ENCODE results near the gene OR4D2.
"Not testable (repeated sequence)": the region's sequence is repeated elsewhere in the genome, so short reads cannot be mapped to it uniquely, and the experiment has no call there.

OR4D2 gene

GRCh38 chr17:58166682-58167081, at the start of gene OR4D2:
TSS of gene OR4D2 (plus strand) at chr17:58166982. CDS start at chr17:58169656, 2,674 bp downstream.
- DNase-seq = no peak

GRCh38 chr17:58117382-58117781, 49.4 kb upstream of the OR4D2 start:
- DNase-seq = no peak

- DNase-seq = no peak
These were observed 47.3 kb upstream of the OR4D2 start for GRCh38 chr17:58119491-58119890.

GRCh38 chr17:58120195-58120822, 46.5 kb upstream of the OR4D2 start:
- no peak for DNase-seq

GRCh38 chr17:58121925-58122324, 44.9 kb upstream of the OR4D2 start:
- peak; percentile 66 for DNase-seq

GRCh38 chr17:58127846-58128245, 38.9 kb upstream of the OR4D2 start:
- DNase-seq = no peak

GRCh38 chr17:58132697-58133096, 34.1 kb upstream of the OR4D2 start:
- not testable (repeated sequence) for DNase-seq

GRCh38 chr17:58136669-58137279, 30.0 kb upstream of the OR4D2 start:
- no peak for DNase-seq

GRCh38 chr17:58141505-58141904, 25.3 kb upstream of the OR4D2 start:
- no peak for DNase-seq

GRCh38 chr17:58143335-58143734, 23.4 kb upstream of the OR4D2 start:
- not testable (repeated sequence) for DNase-seq

GRCh38 chr17:58144801-58145200, 22.0 kb upstream of the OR4D2 start:
- DNase-seq = no peak

GRCh38 chr17:58147930-58148434, 18.8 kb upstream of the OR4D2 start, which contains the start of gene OR4D1:
TSS of gene OR4D1 (plus strand) at chr17:58148384. CDS start at chr17:58155154, 6,770 bp downstream.
- no peak for DNase-seq

- DNase-seq = no peak
These were observed 18.2 kb upstream of the OR4D2 start for GRCh38 chr17:58148609-58149008.

GRCh38 chr17:58150394-58150793, 16.4 kb upstream of the OR4D2 start:
- DNase-seq = no peak

- DNase-seq = peak; percentile 78
These were observed 13.7 kb upstream of the OR4D2 start for GRCh38 chr17:58153046-58153445.

GRCh38 chr17:58153671-58154070, 13.1 kb upstream of the OR4D2 start:
- no peak for DNase-seq

GRCh38 chr17:58156839-58157803, 9.7 kb upstream of the OR4D2 start:
- DNase-seq = peak; percentile 85

- DNase-seq = no peak
These were observed 8.6 kb upstream of the OR4D2 start for GRCh38 chr17:58158181-58158580.

GRCh38 chr17:58161566-58161965, 5.2 kb upstream of the OR4D2 start:
- no peak for DNase-seq

GRCh38 chr17:58165981-58166380, 801 bp upstream of the OR4D2 start:
- no peak for DNase-seq

- no peak for DNase-seq
These were observed 3.8 kb downstream of the OR4D2 start for GRCh38 chr17:58170622-58171021.

GRCh38 chr17:58172369-58173071, 5.7 kb downstream of the OR4D2 start:
- peak; percentile 71 for DNase-seq

GRCh38 chr17:58174871-58175270, 8.1 kb downstream of the OR4D2 start:
- DNase-seq = no peak
